CD8-positive, alpha-beta memory T cell (primary cell): ENCODE measurements around the gene REG3A. TPM values are rescaled to one million over a fixed set of nuclear protein-coding genes. Genes with fewer than 3 reads are reported as not detected.

ENCODE experiments used
- CTCF ChIA-PET: fragments of 350-600 bp; sonication (Branson Sonifier 250); formaldehyde crosslinking; loops from one replicate; lab custom pipeline; 2021; ENCODE audit warnings: antibody characterized with exemption; lab: Charles Lee
- POLR2A ChIA-PET: fragments of 350-600 bp; sonication (Branson Sonifier 250); formaldehyde crosslinking; loops from one replicate; lab custom pipeline; 2021; ENCODE audit warnings: antibody characterized with exemption; lab: Charles Lee
- DNase-seq, 5 donors: peaks; one replicate each; pipeline versions ENCODE4 v3.0.0 to v3.0.0-alpha.2; 2020 to 2022; ENCODE audit warnings: mixed read lengths in 1 of 5
- H3K27ac ChIP-seq: one replicate; pipeline ENCODE4 v1.7.0; 2013; ENCODE audit warnings: low read depth, mild to moderate bottlenecking, low read length, moderate library complexity
- H3K27me3 ChIP-seq: 2 replicates; pipeline ENCODE4 v1.7.0; 2013; ENCODE audit warnings: low read length, mild to moderate bottlenecking; ENCODE audit not compliant: insufficient read depth, poor library complexity, severe bottlenecking
- H3K36me3 ChIP-seq: 2 replicates; pipeline ENCODE4 v1.7.0; 2013; ENCODE audit warnings: mild to moderate bottlenecking, low read length, moderate library complexity; ENCODE audit not compliant: insufficient read depth
- H3K4me1 ChIP-seq: 2 replicates; pipeline ENCODE4 v1.7.0; 2013; ENCODE audit warnings: mild to moderate bottlenecking, low read length, moderate library complexity; ENCODE audit not compliant: insufficient read depth
- H3K4me3 ChIP-seq: 2 replicates; pipeline ENCODE4 v1.7.0; 2013; ENCODE audit warnings: mild to moderate bottlenecking, low read length
- H3K9me3 ChIP-seq: 2 replicates; pipeline ENCODE4 v1.7.0; 2013; ENCODE audit warnings: mild to moderate bottlenecking, low read length
- H3K27ac Mint-ChIP-seq, 8 donors: one replicate each; pipeline ENCODE4 v1.8.0; 2020 to 2021; ENCODE audit warnings: mixed read lengths in 8 of 8, mild to moderate bottlenecking in 6 of 8, inconsistent platforms in 3 of 8, moderate library complexity in 3 of 8
- H3K27me3 Mint-ChIP-seq, 2 donors: one replicate each; pipeline ENCODE4 v1.8.0; 2020 to 2021; ENCODE audit warnings: mixed read lengths in 2 of 2, mild to moderate bottlenecking in 1 of 2, moderate library complexity in 1 of 2
- H3K36me3 Mint-ChIP-seq, 3 donors: one replicate each; pipeline ENCODE4 v1.8.0; 2020 to 2021; ENCODE audit warnings: mixed read lengths in 3 of 3, inconsistent platforms in 1 of 3, mild to moderate bottlenecking in 1 of 3
- H3K4me1 Mint-ChIP-seq, 3 donors: one replicate each; pipeline ENCODE4 v1.8.0; 2020 to 2021; ENCODE audit warnings: mixed read lengths in 3 of 3, inconsistent platforms in 1 of 3, mild to moderate bottlenecking in 1 of 3
- H3K4me3 Mint-ChIP-seq, 7 donors: one replicate each; pipeline ENCODE4 v1.8.0; 2020 to 2021; ENCODE audit warnings: mixed read lengths in 7 of 7, mild to moderate bottlenecking in 6 of 7, moderate library complexity in 4 of 7, inconsistent platforms in 2 of 7
- H3K9me3 Mint-ChIP-seq, 5 donors: one replicate each; pipeline ENCODE4 v1.8.0; 2020 to 2022; ENCODE audit warnings: mixed read lengths in 5 of 5, mild to moderate bottlenecking in 3 of 5, moderate library complexity in 2 of 5, inconsistent platforms in 1 of 5
- polyA plus RNA-seq: library from polyadenylated mRNA; unstranded; fragments of 300-500 nt; fragmentation: Illumina TruSeq; gene quantifications from one replicate; pipeline ENCODE4 v1.2.3, GENCODE V29; 2021
- total RNA-seq, 2 experiments: library from RNA; stranded (reverse); gene quantifications; one replicate each; pipeline ENCODE4 v1.2.3, GENCODE V29; 2021

Gene REG3A
- total and polyA plus RNA-seq, 3 experiments from 2014 or later, result not detected

- CTCF ChIA-PET, result no interaction called here
- Histone ChIP-seq H3K36me3 (no peaks in the 10 kb centered on the region), H3K27me3 (no peaks in the 10 kb centered on the region), H3K4me3 (no peak overlapping the region), H3K27ac (no peak overlapping the region), H3K4me1 (no peaks in the 10 kb centered on the region), H3K9me3 (no peaks in the 10 kb centered on the region)
- H3K4me3 Mint-ChIP-seq, result no peak overlapping the region
- POLR2A ChIA-PET, result no interaction called here
- H3K9me3 Mint-ChIP-seq, result peaks cover 9 to 44% (median 16%) of the 10 kb centered on the region in 5 donors
- H3K36me3 Mint-ChIP-seq, result no peaks in the 10 kb centered on the region
- H3K27me3 Mint-ChIP-seq, result no peaks in the 10 kb centered on the region
- no peak for DNase-seq
- no peak overlapping the region for H3K27ac Mint-ChIP-seq
- no peaks in the 10 kb centered on the region for H3K4me1 Mint-ChIP-seq
Measured at GRCh38 chr2:79178076-79178674, 18.6 kb upstream of the REG3A start.

DNA sequence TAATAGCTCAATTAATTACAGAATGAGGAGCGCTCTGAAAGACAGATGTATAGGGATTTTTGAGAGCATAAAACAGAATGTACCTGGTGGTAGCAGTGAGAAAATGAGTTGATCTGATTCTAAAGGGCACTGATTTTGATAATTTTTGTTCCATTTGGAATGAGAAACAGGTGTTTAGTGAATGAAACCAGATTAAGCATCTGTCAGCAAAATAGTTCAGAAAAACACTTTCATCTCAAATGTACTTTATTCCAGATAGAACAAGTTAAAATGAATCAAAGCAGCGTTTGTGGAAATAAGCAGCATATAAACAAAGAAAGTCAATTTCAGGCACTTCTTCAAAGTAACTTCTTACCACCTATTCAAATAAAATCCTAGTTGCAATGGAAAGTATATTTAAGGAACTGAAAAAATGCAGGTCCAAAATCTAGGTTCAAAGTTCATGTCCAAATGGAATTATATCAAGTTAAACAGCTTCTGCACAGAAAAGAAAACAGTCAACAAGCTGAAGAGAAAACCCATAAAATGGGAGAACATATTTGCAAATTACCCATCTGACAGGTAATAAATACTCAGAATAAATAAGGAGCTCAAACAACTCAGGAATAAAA lies 11.9 kb upstream of the REG3A start:
- Mint-ChIP-seq H3K27me3 (peaks cover 0 to 2% of the 10 kb centered on the region in 2 donors), H3K9me3 (peaks cover 0 to 18% (median 15%) of the 10 kb centered on the region in 5 donors), H3K4me3 (no peak overlapping the region), H3K27ac (no peak overlapping the region), H3K4me1 (no peaks in the 10 kb centered on the region), H3K36me3 (no peaks in the 10 kb centered on the region)
- ChIA-PET POLR2A (no interaction called here), CTCF (no interaction called here)
- Histone ChIP-seq H3K9me3 (no peaks in the 10 kb centered on the region), H3K4me1 (no peaks in the 10 kb centered on the region), H3K27ac (no peak overlapping the region), H3K4me3 (no peak overlapping the region), H3K27me3 (no peaks in the 10 kb centered on the region), H3K36me3 (no peaks in the 10 kb centered on the region)
- DNase-seq, result no peak

DNA sequence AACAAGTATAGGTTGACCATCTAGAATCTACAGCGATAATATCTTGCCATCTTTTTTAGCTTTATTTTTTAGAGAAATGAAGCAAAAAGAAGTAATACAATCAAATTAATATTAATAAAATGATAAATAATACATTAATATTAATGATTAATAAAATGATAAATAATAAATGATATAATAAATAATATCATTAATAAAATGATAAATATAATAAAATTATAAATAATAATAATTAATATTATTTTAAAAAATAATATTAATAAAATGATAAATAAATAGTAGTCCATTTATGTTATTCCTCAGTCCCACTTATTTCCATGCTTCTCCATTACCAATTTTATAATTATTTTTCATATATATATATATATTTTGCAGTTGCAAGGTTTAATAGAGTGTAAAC lies 3.2 kb upstream of the REG3A start:
- Mint-ChIP-seq H3K9me3 (peaks cover 4 to 18% (median 15%) of the 10 kb centered on the region in 5 donors), H3K27me3 (no peaks in the 10 kb centered on the region), H3K4me1 (no peaks in the 10 kb centered on the region), H3K36me3 (no peaks in the 10 kb centered on the region), H3K27ac (no peak overlapping the region), H3K4me3 (no peak overlapping the region)
- Histone ChIP-seq H3K4me1 (no peaks in the 10 kb centered on the region), H3K27me3 (no peaks in the 10 kb centered on the region), H3K4me3 (no peak overlapping the region), H3K36me3 (no peaks in the 10 kb centered on the region), H3K27ac (no peak overlapping the region), H3K9me3 (no peaks in the 10 kb centered on the region)
- ChIA-PET POLR2A (no interaction called here), CTCF (no interaction called here)
- DNase-seq, result no peak

- peaks cover 6 to 19% (median 15%) of the 10 kb centered on the region in 5 donors for H3K9me3 Mint-ChIP-seq
- H3K4me1 Mint-ChIP-seq, result no peaks in the 10 kb centered on the region
- DNase-seq, result no peak
- no peak overlapping the region for H3K4me3 ChIP-seq
- H3K27ac ChIP-seq, result no peak overlapping the region
- ChIA-PET POLR2A (no interaction called here), CTCF (no interaction called here)
- no peaks in the 10 kb centered on the region for H3K4me1 ChIP-seq
- no peaks in the 10 kb centered on the region for H3K27me3 Mint-ChIP-seq
- H3K4me3 Mint-ChIP-seq, result no peak overlapping the region
- no peaks in the 10 kb centered on the region for H3K36me3 Mint-ChIP-seq
- H3K9me3 ChIP-seq, result no peaks in the 10 kb centered on the region
- H3K36me3 ChIP-seq, result no peaks in the 10 kb centered on the region
- no peaks in the 10 kb centered on the region for H3K27me3 ChIP-seq
- H3K27ac Mint-ChIP-seq, result no peak overlapping the region
Measured at GRCh38 chr2:79162132-79162531, 2.6 kb upstream of the REG3A start.

- no peak overlapping the region for H3K27ac Mint-ChIP-seq
Measured at GRCh38 chr2:79159030-79159429, 523 bp downstream of the REG3A start.

GRCh38 chr2:79155826-79156476 lies 3.6 kb downstream of the REG3A start:
- no peak for DNase-seq
- Histone ChIP-seq H3K27me3 (no peaks in the 10 kb centered on the region), H3K9me3 (no peaks in the 10 kb centered on the region), H3K36me3 (no peaks in the 10 kb centered on the region), H3K4me3 (no peak overlapping the region), H3K27ac (no peak overlapping the region), H3K4me1 (no peaks in the 10 kb centered on the region)
- ChIA-PET POLR2A (no interaction called here), CTCF (no interaction called here)
- peaks cover 0 to 1% of the 10 kb centered on the region in 2 donors for H3K27me3 Mint-ChIP-seq
- no peaks in the 10 kb centered on the region for H3K36me3 Mint-ChIP-seq
- H3K9me3 Mint-ChIP-seq, result peaks cover 0 to 28% (median 8%) of the 10 kb centered on the region in 5 donors
- H3K4me3 Mint-ChIP-seq, result no peak overlapping the region
- no peak overlapping the region for H3K27ac Mint-ChIP-seq
- no peaks in the 10 kb centered on the region for H3K4me1 Mint-ChIP-seq

More at GRCh38 chr2:79159030-79159429, 523 bp downstream of the REG3A start:
- Histone ChIP-seq H3K4me3 (no peak overlapping the region), H3K27ac (no peak overlapping the region), H3K4me1 (no peaks in the 10 kb centered on the region), H3K36me3 (no peaks in the 10 kb centered on the region), H3K27me3 (no peaks in the 10 kb centered on the region), H3K9me3 (no peaks in the 10 kb centered on the region)
- Mint-ChIP-seq H3K9me3 (peaks cover 6 to 24% (median 7%) of the 10 kb centered on the region in 5 donors), H3K36me3 (no peaks in the 10 kb centered on the region), H3K4me1 (no peaks in the 10 kb centered on the region), H3K4me3 (no peak overlapping the region), H3K27me3 (peaks cover 0 to under 1% of the 10 kb centered on the region in 2 donors)
- DNase-seq, result no peak
- ChIA-PET POLR2A (no interaction called here), CTCF (no interaction called here)

DNA sequence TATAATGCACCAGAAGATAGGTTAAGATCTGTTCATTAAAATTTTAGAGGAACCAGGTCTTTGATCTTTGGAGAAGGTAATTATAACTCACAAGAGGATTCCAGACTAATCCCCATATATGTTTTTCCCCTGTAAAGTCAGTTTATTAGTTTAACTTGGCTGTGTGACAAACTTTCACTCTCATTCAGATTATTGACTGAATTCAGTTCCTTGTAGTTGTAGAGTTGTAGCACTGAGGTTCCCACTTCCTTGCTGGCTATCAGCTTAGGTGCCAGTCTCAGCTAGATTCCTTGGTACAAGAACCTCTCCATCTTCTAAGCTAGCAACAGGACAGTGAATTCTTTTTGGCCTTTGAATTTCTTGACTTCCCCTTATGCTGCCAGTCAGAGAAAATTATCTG lies 20.1 kb downstream of the REG3A start:
- Mint-ChIP-seq H3K4me3 (no peak overlapping the region), H3K9me3 (peaks cover 11 to 27% (median 17%) of the 10 kb centered on the region in 5 donors), H3K36me3 (no peaks in the 10 kb centered on the region), H3K27ac (no peak overlapping the region), H3K4me1 (no peaks in the 10 kb centered on the region), H3K27me3 (peaks cover 0 to 2% of the 10 kb centered on the region in 2 donors)
- ChIA-PET POLR2A (no interaction called here), CTCF (no interaction called here)
- Histone ChIP-seq H3K27me3 (no peaks in the 10 kb centered on the region), H3K36me3 (no peaks in the 10 kb centered on the region), H3K4me1 (no peaks in the 10 kb centered on the region), H3K9me3 (no peaks in the 10 kb centered on the region), H3K27ac (no peak overlapping the region), H3K4me3 (no peak overlapping the region)
- no peak for DNase-seq

DNA sequence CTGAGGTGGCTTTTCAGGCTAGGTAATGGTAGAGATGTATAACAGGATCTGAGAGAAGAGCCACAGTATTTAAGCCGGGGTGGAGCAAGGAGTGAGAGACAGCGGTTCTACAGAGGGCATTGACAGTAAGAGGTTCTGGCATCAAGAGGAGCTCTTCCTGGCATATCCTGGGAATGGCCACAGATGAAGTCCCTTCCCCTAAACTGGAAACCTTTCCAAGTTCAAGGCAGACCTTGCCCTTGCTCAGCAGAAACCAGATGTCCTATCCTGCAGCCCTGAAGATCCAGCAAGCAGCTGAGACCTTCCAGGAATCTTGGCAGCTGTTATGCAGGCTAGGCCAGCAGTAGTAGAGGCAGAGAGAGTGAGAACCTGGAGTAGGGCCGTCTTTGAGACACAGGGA lies 21.2 kb downstream of the REG3A start:
- H3K4me3 ChIP-seq, result no peak overlapping the region
- Mint-ChIP-seq H3K9me3 (peaks cover 7 to 33% (median 11%) of the 10 kb centered on the region in 5 donors), H3K4me1 (no peaks in the 10 kb centered on the region), H3K4me3 (no peak overlapping the region), H3K36me3 (no peaks in the 10 kb centered on the region), H3K27me3 (peaks cover 0 to 2% of the 10 kb centered on the region in 2 donors), H3K27ac (no peak overlapping the region)
- no peak overlapping the region for H3K27ac ChIP-seq
- DNase-seq, result no peak
- POLR2A ChIA-PET, result no interaction called here
- CTCF ChIA-PET, result no interaction called here
- no peaks in the 10 kb centered on the region for H3K36me3 ChIP-seq
- no peaks in the 10 kb centered on the region for H3K9me3 ChIP-seq
- H3K4me1 ChIP-seq, result no peaks in the 10 kb centered on the region
- no peaks in the 10 kb centered on the region for H3K27me3 ChIP-seq
